ENCODE results near the gene HNRNPF.
"Not testable (repeated sequence)": the region's sequence is repeated elsewhere in the genome, so short reads cannot be mapped to it uniquely, and the experiment has no call there.

The HNRNPF gene

DNA sequence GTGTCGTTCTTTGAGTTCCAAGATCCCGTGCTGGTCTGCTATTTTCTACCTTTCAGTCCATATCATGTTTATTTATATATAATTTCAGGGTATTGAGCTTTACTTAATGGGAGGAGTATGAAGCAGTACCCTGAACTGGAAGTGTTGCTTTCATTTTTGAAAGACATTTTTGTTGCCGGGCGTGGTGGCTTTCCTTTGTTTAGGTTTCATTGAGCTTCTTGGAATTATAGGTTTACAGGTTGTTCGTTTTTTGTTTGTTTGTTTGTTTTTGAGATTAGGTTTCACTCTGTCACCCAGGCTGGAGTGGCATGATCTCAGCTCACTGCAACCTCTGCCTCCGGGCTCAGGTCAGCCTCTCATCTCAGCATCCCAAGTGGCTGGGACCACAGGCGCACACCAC, 35.3 kb upstream of the HNRNPF start:
- H3K27ac ChIP-seq (ENCODE audit: low read length): no peak overlapping the region

DNA sequence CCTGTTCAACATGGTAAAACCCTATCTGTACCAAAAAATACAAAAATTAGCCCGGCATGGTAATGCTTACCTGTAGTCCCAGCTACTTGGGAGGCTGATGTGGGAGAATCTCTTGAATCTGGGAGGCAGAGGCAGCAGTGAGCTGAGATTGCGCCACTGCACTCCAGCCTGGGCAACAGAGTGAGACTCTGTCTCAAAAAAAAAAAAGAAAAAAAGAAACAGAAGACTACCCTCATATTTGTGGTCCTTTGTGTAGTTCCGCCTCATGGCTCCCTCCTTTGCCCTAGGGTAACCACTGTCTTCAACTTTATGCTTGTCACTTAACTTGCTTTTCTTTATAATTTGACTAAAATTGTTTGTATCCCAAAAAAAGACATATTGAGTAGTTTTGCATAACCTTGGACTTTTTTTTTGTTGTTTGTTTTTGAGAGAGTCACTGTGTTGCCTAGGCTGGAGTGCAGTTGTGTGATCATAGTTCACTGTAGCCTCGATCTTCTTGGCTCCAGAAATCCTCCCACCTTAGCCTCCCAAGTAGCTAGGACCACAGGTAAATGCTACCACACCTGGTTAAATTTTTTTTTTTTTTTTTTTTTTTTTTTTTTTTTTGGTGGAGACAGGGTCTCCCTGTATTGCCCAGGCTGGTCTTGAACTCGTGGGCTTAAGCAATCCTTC, 31.6 kb upstream of the HNRNPF start:
- DNase-seq (ENCODE audit: low read depth, low spot score): no peak
- H3K27me3 ChIP-seq (ENCODE audit: control insufficient read depth, insufficient read depth, low read length): no peaks in the 10 kb centered on the region
- H3K27ac ChIP-seq (ENCODE audit: low read length): no peak overlapping the region
- H3K4me3 ChIP-seq (ENCODE audit: low read length): no peak overlapping the region
- H3K9me3 ChIP-seq (ENCODE audit: control insufficient read depth, insufficient read depth, low read length): no peaks in the 10 kb centered on the region
- H3K36me3 ChIP-seq (ENCODE audit: control insufficient read depth, insufficient read depth, low read length): no peaks in the 10 kb centered on the region
- no CpG with 5 or more reads among the region's 5 CpGs for whole genome bisulfite sequencing (ENCODE audit: insufficient coverage, insufficient read length)
- H3K4me1 ChIP-seq (ENCODE audit: control insufficient read depth, insufficient read depth, low read length): no peaks in the 10 kb centered on the region

More for the DNA sequence above, 35.3 kb upstream of the HNRNPF start:
- DNase-seq (ENCODE audit: low read depth, low spot score): no peak
- Histone ChIP-seq H3K4me1 (ENCODE audit: control insufficient read depth, insufficient read depth, low read length) (no peaks in the 10 kb centered on the region), H3K27me3 (ENCODE audit: control insufficient read depth, insufficient read depth, low read length) (no peaks in the 10 kb centered on the region), H3K9me3 (ENCODE audit: control insufficient read depth, insufficient read depth, low read length) (no peaks in the 10 kb centered on the region), H3K36me3 (ENCODE audit: control insufficient read depth, insufficient read depth, low read length) (no peaks in the 10 kb centered on the region), H3K4me3 (ENCODE audit: low read length) (no peak overlapping the region)
- no CpG with 5 or more reads among the region's 7 CpGs for WGBS (ENCODE audit: insufficient coverage, insufficient read length)

DNA sequence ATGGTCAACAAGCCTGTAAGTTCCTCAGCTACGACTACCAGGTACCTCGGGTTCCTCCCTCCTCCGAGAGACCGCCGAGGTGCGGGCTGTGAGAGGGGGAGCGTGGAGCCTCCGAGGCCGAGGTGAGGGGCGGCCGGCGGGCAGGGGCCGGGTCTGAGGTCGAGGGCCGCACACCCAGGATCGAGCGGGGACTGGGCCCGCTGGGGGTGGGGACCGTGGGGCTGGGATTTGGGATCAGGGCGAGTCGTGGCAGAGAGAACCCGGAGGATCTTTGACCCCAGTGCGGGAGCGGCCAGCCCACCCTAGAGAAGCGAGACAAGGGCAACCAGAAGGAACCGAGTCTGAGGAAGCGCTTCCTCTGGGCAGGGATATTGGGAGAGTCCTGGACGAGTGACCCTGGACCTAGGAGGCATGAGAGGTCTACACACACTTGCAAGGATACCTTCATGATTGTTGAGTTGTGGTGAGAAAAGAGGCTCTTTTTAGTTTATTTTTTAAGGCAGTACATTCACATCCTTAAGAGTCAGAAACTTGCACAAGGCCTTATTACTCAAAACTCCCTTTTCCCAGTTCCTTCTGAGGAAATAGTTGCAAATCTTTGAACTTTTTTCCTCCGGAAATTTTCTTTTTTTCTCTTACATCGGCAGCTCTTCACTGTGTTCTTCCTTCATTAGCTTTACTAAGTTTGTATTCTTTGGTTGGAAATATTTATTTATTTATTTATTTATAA, 28.3 kb upstream of the HNRNPF start:
- WGBS (ENCODE audit: insufficient coverage, insufficient read length): no CpG with 5 or more reads among the region's 30 CpGs
- DNase-seq (ENCODE audit: low read depth, low spot score): no peak
- peak overlapping the region; percentile 88; the same call in 1 of the 2 replicates for H3K4me3 ChIP-seq (ENCODE audit: low read length)
- H3K4me1 ChIP-seq (ENCODE audit: control insufficient read depth, insufficient read depth, low read length): no peaks in the 10 kb centered on the region
- H3K9me3 ChIP-seq (ENCODE audit: control insufficient read depth, insufficient read depth, low read length): no peaks in the 10 kb centered on the region
- no peaks in the 10 kb centered on the region for H3K27me3 ChIP-seq (ENCODE audit: control insufficient read depth, insufficient read depth, low read length)
- no peaks in the 10 kb centered on the region for H3K36me3 ChIP-seq (ENCODE audit: control insufficient read depth, insufficient read depth, low read length)
- no peak overlapping the region for H3K27ac ChIP-seq (ENCODE audit: low read length)

DNA sequence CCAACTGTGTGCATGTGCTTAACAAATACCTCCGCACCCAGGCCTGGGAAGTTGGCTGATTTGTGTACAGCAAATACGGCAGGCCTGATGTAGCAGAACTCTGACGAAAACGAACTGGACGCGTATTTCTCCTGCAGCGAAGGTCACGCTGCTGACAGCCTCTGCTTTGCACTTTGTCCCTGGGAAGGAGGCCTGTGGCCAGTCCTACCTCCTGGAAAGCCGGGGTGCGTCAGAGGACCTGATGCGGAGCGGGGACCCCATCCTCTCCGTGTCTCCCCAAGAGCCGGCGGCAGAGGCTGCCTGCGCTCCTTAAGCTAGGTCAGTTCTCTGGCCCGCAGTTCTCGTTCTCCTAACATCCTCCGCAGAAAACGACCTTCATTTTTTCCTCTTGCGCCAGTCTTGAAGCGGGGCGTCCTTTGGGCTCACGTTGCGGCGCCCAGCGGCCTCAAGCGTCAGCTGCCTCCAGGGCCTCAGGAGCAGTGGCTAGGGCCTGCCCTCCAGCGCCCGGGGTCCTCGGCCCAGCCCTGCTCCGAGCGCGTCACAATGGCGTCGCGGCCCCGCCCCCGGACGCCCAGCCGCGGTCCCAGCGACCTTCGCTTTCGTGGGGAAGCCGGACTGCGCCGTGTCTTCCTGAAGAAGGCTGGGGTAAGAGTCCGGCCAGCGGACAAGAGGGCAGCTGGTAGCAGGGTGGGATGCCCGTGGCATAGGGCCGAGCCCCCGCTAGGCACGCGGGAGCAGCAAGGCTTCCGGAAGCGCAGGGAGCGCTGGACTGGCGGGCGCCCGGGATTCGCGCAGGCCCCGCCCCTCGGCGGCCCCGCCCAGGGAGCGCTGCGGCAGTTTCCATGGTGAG, 27.5 kb upstream of the HNRNPF start, which contains the start of gene ZNF487:
TSS of gene ZNF487 (plus strand) at position 821 of the 850 bp plus-strand sequence. CDS start 38,703 bp downstream, outside the sequence.
- Histone ChIP-seq H3K4me3 (ENCODE audit: low read length) (peak within 1 kb of the TSS; percentile 88), H3K36me3 (ENCODE audit: control insufficient read depth, insufficient read depth, low read length) (no peaks in the 10 kb centered on the region), H3K9me3 (ENCODE audit: control insufficient read depth, insufficient read depth, low read length) (no peaks in the 10 kb centered on the region), H3K4me1 (ENCODE audit: control insufficient read depth, insufficient read depth, low read length) (no peaks in the 10 kb centered on the region), H3K27me3 (ENCODE audit: control insufficient read depth, insufficient read depth, low read length) (no peaks in the 10 kb centered on the region), H3K27ac (ENCODE audit: low read length) (no peak within 1 kb of the TSS)
- WGBS (ENCODE audit: insufficient coverage, insufficient read length): no CpG with 5 or more reads among the region's 69 CpGs
- peak; percentile 52 for DNase-seq (ENCODE audit: low read depth, low spot score)

DNA sequence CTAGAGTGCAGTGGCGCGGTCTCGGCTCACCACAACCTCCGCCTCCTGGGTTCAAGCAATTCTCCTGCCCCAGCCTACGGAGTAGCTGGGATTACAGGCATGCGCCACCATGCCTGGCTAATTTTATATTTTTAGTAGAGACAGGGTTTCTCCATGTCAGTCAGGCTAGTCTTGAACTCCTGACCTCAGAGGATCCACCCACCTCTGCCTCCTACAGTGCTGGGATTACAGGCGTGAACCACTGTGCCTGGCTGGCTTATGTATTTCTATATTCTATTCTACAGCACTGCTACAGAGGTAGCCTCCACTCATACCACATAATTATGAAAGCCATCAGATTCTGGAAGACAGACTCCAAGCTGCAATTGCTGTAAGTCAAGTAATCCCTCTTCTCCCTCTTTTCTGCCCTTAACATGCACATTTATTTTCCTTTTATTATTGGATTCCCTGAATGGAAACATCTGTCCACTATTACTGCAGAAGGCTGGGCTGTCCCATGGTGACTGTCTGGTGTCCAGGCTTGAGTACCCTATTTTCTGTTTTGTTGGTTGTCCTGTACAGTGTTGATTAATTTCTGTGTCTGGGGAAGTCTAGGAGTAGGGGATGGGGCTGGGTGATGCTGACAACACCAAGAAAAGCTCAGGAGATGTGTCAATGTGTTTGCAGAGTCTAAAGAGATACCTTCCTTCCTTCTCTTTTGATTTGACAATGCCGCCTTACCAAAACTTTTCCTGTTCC, 22.1 kb upstream of the HNRNPF start:
- Histone ChIP-seq H3K4me3 (ENCODE audit: low read length) (no peak overlapping the region), H3K36me3 (ENCODE audit: control insufficient read depth, insufficient read depth, low read length) (no peaks in the 10 kb centered on the region), H3K27ac (ENCODE audit: low read length) (no peak overlapping the region), H3K27me3 (ENCODE audit: control insufficient read depth, insufficient read depth, low read length) (no peaks in the 10 kb centered on the region), H3K9me3 (ENCODE audit: control insufficient read depth, insufficient read depth, low read length) (no peaks in the 10 kb centered on the region), H3K4me1 (ENCODE audit: control insufficient read depth, insufficient read depth, low read length) (no peaks in the 10 kb centered on the region)
- WGBS (ENCODE audit: insufficient coverage, insufficient read length): no CpG with 5 or more reads among the region's 8 CpGs
- DNase-seq (ENCODE audit: low read depth, low spot score): no peak

DNA sequence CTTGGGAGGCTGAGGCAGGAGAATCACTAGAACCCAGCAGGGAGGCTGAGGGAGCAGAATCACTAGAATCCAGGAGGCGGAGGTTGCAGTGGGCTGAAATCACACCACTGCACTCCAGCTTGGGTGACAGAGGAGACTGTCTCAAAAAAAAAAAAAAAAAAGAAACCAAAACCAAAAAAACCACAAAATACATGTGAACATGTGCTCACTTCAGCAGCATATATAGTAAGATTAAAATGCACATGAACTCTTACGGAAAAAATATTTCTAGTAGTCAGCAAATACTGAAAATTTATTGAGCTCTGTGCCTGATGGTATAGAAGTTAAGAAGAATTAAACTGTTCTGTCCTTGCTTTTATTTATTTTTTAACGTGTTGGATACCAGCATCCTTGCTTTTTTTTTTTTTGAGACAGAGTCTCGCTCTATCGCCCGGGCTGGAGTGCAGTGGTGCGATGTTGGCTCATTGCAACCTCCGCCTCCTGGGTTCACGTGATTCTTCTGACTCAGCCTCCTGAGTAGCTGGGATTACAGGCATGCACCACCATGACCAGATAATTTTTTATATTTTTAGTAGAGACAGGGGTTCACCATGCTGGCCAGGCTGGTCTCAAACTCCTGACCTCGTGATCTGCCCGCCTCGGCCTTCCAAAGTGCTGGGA, 18.3 kb upstream of the HNRNPF start:
- Histone ChIP-seq H3K27ac (ENCODE audit: low read length) (no peak overlapping the region), H3K4me1 (ENCODE audit: control insufficient read depth, insufficient read depth, low read length) (no peaks in the 10 kb centered on the region), H3K36me3 (ENCODE audit: control insufficient read depth, insufficient read depth, low read length) (no peaks in the 10 kb centered on the region), H3K27me3 (ENCODE audit: control insufficient read depth, insufficient read depth, low read length) (no peaks in the 10 kb centered on the region), H3K4me3 (ENCODE audit: low read length) (no peak overlapping the region), H3K9me3 (ENCODE audit: control insufficient read depth, insufficient read depth, low read length) (no peaks in the 10 kb centered on the region)
- DNase-seq (ENCODE audit: low read depth, low spot score): no peak
- WGBS (ENCODE audit: insufficient coverage, insufficient read length): no CpG with 5 or more reads among the region's 12 CpGs

DNA sequence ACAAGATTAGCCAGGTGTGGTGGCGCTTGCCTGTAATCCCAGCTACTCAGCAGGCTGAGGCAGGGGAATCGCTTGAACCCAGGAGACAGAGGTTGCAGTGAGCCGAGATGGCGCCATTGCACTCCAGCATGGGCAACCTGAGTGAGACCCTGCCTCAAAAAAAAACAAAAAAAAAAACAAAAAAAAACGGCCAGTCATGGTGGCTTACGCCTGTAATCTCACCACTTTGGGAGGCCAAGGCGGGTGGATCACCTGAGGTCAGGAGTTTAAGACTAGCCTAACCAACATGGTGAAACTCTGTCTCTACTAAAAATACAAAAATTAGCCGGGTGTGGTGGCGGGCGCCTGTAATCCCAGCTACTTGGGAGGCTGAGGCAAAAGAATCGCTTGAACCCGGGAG, 17.5 kb upstream of the HNRNPF start:
- WGBS (ENCODE audit: insufficient coverage, insufficient read length): no CpG with 5 or more reads among the region's 12 CpGs
- not testable (repeated sequence) for DNase-seq (ENCODE audit: low read depth, low spot score); H3K27ac ChIP-seq (ENCODE audit: low read length); H3K36me3 ChIP-seq (ENCODE audit: control insufficient read depth, insufficient read depth, low read length); H3K4me1 ChIP-seq (ENCODE audit: control insufficient read depth, insufficient read depth, low read length); H3K27me3 ChIP-seq (ENCODE audit: control insufficient read depth, insufficient read depth, low read length); H3K4me3 ChIP-seq (ENCODE audit: low read length); H3K9me3 ChIP-seq (ENCODE audit: control insufficient read depth, insufficient read depth, low read length)

DNA sequence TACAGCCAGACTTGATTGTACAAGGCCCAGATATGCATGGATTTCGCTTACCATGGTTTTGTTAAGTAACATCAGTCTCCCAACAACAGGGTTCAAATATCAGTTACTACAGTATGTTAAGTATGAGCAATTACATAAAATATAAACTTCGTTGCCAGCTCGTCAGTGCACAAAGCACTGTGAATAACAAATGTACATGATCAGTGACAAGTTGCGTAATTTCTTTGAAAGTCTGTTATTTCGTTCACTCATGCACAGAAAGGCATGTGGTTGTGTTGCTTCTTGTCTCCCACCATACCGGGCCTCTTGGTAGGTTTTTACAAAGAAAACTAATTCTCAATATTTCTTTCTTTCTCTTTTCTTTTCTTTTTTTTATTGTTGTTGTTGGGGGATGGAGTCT, 15.4 kb upstream of the HNRNPF start:
- Histone ChIP-seq H3K27me3 (ENCODE audit: control insufficient read depth, insufficient read depth, low read length) (no peaks in the 10 kb centered on the region), H3K4me3 (ENCODE audit: low read length) (no peak overlapping the region), H3K36me3 (ENCODE audit: control insufficient read depth, insufficient read depth, low read length) (no peaks in the 10 kb centered on the region), H3K9me3 (ENCODE audit: control insufficient read depth, insufficient read depth, low read length) (no peaks in the 10 kb centered on the region), H3K27ac (ENCODE audit: low read length) (no peak overlapping the region), H3K4me1 (ENCODE audit: control insufficient read depth, insufficient read depth, low read length) (no peaks in the 10 kb centered on the region)
- no CpG with 5 or more reads among the region's 6 CpGs for WGBS (ENCODE audit: insufficient coverage, insufficient read length)
- no peak for DNase-seq (ENCODE audit: low read depth, low spot score)

DNA sequence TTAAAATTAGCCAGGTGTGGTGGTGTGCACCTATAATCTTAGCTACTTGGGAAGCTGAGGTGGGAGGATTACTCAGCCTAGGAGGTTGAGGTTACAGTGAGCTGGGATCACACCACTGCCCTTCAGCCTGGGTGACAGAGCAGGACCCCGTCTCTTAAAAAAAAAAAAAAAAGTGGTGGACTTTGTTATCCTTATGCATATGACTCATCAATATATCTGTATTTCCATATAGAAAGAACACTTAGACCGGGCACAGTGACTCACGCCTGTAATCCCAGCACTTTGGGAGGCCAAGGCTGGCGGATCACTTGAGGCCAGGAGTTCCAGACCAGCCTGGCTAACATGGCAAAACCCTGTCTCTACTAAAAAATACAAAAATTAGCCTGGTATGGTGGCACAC, 13.0 kb upstream of the HNRNPF start:
- no CpG with 5 or more reads among the region's 4 CpGs for WGBS (ENCODE audit: insufficient coverage, insufficient read length)
- H3K27me3 ChIP-seq (ENCODE audit: control insufficient read depth, insufficient read depth, low read length); DNase-seq (ENCODE audit: low read depth, low spot score): not testable (repeated sequence)

More for the DNA sequence above, 13.0 kb upstream of the HNRNPF start:
- not testable (repeated sequence) for H3K4me1 ChIP-seq (ENCODE audit: control insufficient read depth, insufficient read depth, low read length); H3K9me3 ChIP-seq (ENCODE audit: control insufficient read depth, insufficient read depth, low read length); H3K27ac ChIP-seq (ENCODE audit: low read length); H3K36me3 ChIP-seq (ENCODE audit: control insufficient read depth, insufficient read depth, low read length); H3K4me3 ChIP-seq (ENCODE audit: low read length)

All from iPS DF 6.9 (cell line).